WTC11 (cell line): Measurements from ENCODE around the gene USP17L28. TPM values are rescaled to one million over a fixed set of nuclear protein-coding genes. Genes with fewer than 3 reads are reported as not detected.

ENCODE experiments used
- total RNA-seq: library from RNA; stranded (reverse); gene quantifications from 3 replicates; pipeline ENCODE4 v1.2.3, GENCODE V29; 2021

Gene USP17L28
- total RNA-seq, 1 experiment from 2014 or later = not detected

Other genes with a start within 250 kb of the USP17L28 start
- 0.09 to 0.11 TPM in 2 of 3 replicates, not detected in the other for gene FAM90A26, start 178.5 kb upstream of the USP17L28 start, total RNA-seq
- gene USP17L10, start 138.2 kb upstream of the USP17L28 start, total RNA-seq = not detected in 3 replicates
- gene USP17L11, start 133.5 kb upstream of the USP17L28 start, total RNA-seq = not detected in 3 replicates
- not detected in 3 replicates for gene USP17L12, start 128.7 kb upstream of the USP17L28 start, total RNA-seq
- not detected in 3 replicates for gene USP17L13, start 124.0 kb upstream of the USP17L28 start, total RNA-seq
- not detected in 3 replicates for gene USP17L15, start 114.5 kb upstream of the USP17L28 start, total RNA-seq
- not detected in 3 replicates for gene USP17L17, start 105.0 kb upstream of the USP17L28 start, total RNA-seq
- not detected in 3 replicates for gene USP17L18, start 100.3 kb upstream of the USP17L28 start, total RNA-seq
- gene USP17L19, start 95.5 kb upstream of the USP17L28 start, total RNA-seq = not detected in 3 replicates
- gene USP17L20, start 90.8 kb upstream of the USP17L28 start, total RNA-seq = not detected in 3 replicates
- gene USP17L21, start 86.0 kb upstream of the USP17L28 start, total RNA-seq = not detected in 3 replicates
- not detected in 3 replicates for gene USP17L22, start 81.3 kb upstream of the USP17L28 start, total RNA-seq
- gene USP17L24, start 23.7 kb upstream of the USP17L28 start, total RNA-seq = not detected in 3 replicates
- not detected in 3 replicates for gene USP17L25, start 19.0 kb upstream of the USP17L28 start, total RNA-seq
- not detected in 3 replicates for gene USP17L26, start 14.2 kb upstream of the USP17L28 start, total RNA-seq
- not detected in 3 replicates for gene USP17L5, start 9.5 kb upstream of the USP17L28 start, total RNA-seq
- not detected in 3 replicates for gene USP17L27, start 4.7 kb upstream of the USP17L28 start, total RNA-seq
- not detected in 3 replicates for gene USP17L29, start 4.7 kb downstream of the USP17L28 start, total RNA-seq
- not detected in 3 replicates for gene USP17L30, start 14.2 kb downstream of the USP17L28 start, total RNA-seq
- not detected in 3 replicates for gene DEFB131A, start 95.5 kb downstream of the USP17L28 start, total RNA-seq